NCI-H187 (cell line): Measurements from ENCODE around the gene PDZRN3.

ENCODE experiments used
- DNase-seq, 2 experiments: peaks; one replicate each; lab custom pipeline; 2025; lab: John Stamatoyannopoulos, UW

PDZRN3 gene

GRCh38 chr3:73385568-73385967, 239.2 kb downstream of the PDZRN3 start:
- DNase-seq, result no peak

GRCh38 chr3:73384091-73384906, 240.4 kb downstream of the PDZRN3 start:
- DNase-seq, result no peak

GRCh38 chr3:73383470-73384049, 241.2 kb downstream of the PDZRN3 start:
- no peak for DNase-seq

GRCh38 chr3:73381551-73381950, 243.2 kb downstream of the PDZRN3 start:
- no peak for DNase-seq

DNA sequence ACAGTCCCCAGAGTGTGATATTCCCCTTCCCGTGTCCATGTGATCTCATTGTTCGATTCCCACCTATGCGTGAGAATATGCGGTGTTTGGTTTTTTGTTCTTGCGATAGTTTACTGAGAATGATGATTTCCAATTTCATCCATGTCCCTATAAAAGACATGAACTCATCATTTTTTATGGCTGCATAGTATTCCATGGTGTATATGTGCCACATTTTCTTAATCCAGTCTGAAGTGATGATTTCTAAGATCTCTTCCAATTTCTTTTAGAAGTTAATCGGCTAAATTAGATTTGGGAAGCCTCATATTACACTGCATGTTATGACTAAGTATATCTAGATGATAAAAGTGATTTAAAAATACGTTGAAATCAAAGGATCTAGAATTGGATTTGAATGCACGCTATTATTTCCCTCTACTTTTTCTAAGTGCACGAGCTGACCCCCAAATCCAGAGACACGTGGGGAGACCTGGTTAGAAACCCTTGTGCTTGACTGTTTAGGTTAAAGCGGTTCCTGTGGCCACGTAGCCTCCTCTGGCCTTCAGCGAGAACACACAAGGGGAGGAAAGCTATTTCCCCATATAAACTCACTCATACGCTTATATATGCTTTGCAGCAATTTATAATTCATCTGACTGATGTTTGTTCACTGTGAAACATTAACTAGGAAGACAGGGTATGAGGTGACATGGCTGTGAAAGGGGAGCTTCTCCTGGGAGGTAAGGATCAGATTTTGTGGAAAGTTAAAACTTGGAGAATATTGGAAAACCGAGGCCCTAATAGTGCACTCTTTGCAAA, 243.8 kb downstream of the PDZRN3 start:
- no peak for DNase-seq

DNA sequence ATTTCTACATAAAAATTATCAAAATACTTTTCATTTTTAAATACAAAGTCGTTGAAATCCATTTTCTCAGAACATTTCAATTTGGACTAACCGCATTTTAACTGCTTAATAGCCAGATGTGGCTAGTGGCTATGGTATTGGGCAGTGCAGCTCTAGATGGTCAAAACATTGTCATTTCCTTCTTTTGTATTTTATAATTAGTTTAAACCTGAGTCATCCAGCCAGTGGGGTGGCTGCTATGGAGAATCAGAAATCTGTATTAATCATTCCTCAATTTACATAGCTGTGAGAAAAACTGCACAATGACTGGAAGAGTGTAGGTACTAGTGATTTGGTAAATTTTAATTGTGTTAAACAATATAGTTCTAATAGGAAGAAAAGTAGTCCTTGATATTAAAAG, 245.3 kb downstream of the PDZRN3 start:
- no peak for DNase-seq

- DNase-seq, result no peak
Observed at GRCh38 chr3:73378207-73378606, 246.5 kb downstream of the PDZRN3 start.

GRCh38 chr3:73365756-73366397, 258.9 kb downstream of the PDZRN3 start:
- no peak for DNase-seq

DNA sequence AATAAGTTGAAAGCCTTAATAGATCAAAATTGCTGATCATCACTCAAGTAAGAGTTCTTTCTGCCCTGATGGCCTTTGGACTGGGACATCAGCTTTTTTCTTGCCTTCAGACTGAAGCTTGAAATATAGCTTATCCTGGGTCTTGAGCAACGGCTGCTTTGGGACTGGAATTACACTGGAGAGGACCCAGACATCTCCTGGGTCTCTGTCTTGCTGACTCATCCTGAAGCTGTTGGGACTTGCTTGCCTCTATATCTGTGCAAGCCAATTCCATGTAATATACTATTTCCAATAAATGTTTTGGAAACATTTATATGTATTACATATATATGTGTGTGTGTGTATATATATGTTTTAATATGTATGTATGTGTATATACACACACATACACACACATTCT, 260.2 kb downstream of the PDZRN3 start:
- DNase-seq, result no peak

- no peak for DNase-seq
Observed at GRCh38 chr3:73363093-73363492, 261.6 kb downstream of the PDZRN3 start.

- no peak for DNase-seq
Observed at GRCh38 chr3:73361591-73361990, 263.1 kb downstream of the PDZRN3 start.

- no peak for DNase-seq
Observed at GRCh38 chr3:73353649-73354217, 271.0 kb downstream of the PDZRN3 start.

- DNase-seq, result no peak
Observed at GRCh38 chr3:73352841-73353645, 271.7 kb downstream of the PDZRN3 start.

DNA sequence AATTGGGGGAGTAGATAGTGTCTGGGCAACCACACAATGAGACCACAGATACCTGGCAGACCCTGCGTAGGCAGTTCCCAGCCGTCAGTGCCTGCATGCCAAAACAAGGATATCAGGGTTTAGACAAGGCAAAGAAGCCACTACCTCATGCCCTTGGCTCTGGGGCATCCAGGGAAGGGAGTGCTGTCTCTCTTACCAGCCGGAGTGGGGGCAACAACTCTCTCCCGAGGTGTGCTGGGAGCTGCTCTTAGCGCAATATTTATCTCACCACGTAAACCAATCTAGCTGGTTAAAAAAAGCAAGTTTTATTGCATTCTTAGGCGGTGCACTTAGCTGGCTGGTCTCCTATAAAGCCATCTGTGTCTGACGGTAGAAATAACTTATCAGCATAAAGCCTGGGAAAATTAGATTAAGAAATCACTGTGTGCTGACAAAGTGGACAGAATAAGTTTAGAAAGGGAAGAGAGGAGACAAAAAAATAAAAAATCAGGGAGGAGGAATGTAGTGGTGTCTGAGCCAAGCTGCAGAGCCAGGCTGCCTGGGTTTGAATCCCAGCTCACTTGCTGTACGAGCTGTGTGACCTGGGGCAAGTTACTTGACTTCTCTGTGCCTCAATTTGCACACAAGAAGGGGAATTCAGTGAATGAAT, 273.2 kb downstream of the PDZRN3 start:
- DNase-seq, result no peak

- DNase-seq, result no peak
Observed at GRCh38 chr3:73350996-73351395, 273.7 kb downstream of the PDZRN3 start.

GRCh38 chr3:73349657-73350056, 275.1 kb downstream of the PDZRN3 start:
- DNase-seq, result no peak

DNA sequence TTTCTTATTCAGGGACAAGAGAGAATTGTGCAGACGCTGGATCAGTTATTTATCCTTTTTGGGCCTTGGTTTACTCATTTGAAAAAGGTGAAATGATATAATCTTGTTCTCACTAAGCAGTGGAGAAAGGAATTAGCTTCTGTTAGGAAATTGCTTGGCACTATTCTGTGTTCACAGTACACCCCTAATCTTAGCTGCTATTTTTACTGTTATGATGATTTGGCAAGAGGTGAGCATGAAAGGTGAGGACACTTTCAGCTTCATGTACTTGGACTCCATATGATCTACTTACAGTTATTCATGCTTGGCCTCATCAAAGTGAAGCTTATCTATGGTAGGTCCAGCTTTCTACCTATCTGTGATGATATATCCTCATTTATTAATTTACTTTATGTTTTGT, 282.7 kb downstream of the PDZRN3 start:
- DNase-seq, result no peak

- no peak for DNase-seq
Observed at GRCh38 chr3:73341272-73341935, 283.3 kb downstream of the PDZRN3 start.

GRCh38 chr3:73332558-73332957, 292.2 kb downstream of the PDZRN3 start:
- DNase-seq, result no peak
